ENCODE results near the gene ZNF763.
"Not testable (repeated sequence)": the region's sequence is repeated elsewhere in the genome, so short reads cannot be mapped to it uniquely, and the experiment has no call there.

The ZNF763 gene

DNA sequence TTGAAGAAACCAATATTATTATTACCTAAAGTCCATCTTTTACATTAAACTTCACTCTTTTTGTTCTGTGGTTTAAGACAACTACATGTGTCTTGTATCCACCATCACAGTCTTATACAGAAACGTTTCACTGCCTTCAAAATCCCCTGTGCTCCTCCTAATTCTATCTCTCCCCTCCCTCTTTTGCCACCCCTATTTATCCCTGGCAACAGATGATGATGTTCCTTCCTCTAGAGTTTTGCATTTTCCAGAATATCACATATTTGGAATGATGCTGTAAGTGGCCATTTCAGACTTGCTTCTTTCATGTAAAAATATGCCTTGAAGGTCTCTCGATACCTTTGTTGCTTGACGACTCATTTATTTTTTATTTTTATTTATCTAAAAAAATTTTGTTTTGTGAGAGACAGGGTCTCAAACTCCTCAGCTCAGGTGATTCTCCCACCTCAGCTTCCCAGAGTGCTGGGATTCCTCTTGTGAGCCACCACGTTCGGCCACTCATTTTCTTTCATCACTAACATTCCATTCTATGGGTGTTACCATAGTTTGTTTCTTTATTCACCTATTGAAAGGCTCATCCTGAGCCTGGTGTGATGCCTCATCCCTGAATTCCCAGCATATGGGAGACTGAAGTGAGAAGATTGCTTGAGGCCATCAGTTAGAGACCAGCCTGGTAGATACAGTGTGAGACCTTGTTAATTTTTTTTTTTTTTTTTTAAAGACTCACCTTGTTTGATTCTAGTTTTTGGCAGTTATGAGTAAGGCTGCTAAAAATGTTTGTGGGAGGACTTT lies 8.4 kb downstream of the ZNF763 start:
- DNase-seq = no peak

DNA sequence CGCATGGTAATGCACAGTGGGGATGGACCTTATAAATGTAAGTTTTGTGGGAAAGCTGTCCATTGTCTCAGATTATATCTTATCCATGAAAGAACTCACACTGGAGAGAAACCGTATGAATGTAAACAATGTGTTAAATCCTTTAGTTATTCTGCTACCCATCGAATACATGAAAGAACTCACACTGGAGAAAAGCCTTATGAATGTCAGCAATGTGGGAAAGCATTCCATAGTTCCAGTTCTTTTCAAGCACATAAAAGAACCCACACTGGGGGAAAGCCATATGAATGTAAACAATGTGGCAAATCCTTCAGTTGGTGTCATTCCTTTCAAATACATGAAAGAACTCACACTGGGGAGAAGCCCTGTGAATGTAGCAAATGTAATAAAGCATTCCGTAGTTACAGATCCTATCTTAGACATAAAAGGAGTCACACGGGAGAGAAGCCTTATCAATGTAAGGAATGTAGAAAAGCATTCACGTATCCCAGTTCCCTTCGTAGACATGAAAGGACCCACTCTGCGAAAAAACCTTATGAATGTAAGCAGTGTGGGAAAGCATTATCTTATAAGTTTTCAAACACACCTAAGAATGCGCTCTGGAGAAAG lies 13.8 kb downstream of the ZNF763 start:
- no peak for DNase-seq

DNA sequence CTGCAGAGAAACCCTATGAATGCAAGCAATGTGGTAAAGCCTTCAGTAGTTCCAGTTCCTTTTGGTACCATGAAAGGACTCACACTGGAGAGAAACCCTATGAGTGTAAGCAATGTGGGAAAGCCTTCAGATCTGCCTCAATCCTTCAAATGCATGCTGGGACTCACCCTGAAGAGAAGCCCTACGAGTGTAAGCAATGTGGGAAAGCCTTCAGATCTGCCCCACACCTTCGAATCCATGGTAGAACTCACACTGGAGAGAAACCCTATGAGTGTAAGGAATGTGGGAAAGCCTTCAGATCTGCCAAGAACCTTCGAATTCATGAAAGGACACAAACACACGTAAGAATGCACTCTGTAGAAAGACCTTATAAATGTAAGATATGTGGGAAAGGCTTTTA lies 14.7 kb downstream of the ZNF763 start:
- no peak for DNase-seq

DNA sequence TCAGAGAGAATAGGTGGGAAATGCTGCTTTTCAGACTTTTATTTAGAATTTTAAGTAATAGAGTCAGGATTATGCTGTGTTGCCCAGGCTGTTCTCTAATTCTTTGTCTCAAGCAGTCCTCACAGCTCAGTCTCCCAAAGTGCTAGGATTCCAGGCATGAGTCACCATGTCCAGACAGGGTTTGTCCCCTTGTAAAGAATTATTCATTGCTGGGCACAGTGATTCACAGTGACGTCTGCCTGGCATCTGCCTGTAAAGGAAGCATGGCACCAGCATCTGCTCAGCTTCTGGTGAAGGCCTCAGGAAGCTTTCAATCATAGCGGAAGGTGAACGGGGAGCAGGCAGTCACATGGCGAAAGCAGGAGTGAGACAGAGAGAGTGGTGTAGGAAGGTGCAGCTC lies 17.7 kb downstream of the ZNF763 start:
- no peak for DNase-seq

DNA sequence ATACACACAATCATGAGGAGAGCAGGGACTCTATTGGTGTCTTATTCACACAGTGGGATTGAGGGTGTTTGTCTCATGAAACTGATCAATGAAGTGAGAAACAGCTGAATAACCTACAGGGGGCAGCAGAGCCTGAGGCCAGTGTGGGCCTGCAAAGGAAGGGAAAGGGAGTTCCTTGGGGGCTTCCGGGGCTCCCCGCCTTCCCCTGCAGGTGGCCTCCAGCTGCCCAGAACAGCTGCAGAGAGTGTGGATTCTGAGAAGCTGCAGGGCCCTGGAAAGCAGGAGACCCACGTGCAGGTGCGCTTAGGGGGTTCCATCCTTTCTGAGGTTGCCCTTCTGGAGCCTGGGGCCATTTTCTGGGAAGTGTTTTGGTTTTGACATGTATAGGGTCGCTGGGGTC lies 20.1 kb downstream of the ZNF763 start:
- peak; percentile 40 for DNase-seq

DNA sequence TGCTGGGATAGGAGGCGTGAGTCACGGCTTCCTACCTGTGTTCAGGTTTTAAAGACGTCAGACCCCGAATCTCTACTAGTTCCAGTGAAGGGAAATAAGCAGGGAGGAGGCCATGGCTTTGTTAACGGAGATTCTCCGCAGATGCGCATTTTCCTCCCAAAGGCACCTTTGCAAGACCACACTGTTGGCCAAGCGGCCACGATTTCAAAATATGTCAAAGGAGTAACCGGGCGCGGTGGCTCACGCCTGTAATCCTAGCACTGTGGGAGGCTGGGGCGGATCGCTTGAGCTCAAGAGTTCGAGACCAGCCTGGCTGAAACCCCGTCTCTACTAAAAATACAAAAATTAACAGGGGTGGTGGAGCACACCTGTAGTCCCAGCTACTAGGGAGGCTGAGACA lies 21.9 kb downstream of the ZNF763 start:
- DNase-seq = no peak

DNA sequence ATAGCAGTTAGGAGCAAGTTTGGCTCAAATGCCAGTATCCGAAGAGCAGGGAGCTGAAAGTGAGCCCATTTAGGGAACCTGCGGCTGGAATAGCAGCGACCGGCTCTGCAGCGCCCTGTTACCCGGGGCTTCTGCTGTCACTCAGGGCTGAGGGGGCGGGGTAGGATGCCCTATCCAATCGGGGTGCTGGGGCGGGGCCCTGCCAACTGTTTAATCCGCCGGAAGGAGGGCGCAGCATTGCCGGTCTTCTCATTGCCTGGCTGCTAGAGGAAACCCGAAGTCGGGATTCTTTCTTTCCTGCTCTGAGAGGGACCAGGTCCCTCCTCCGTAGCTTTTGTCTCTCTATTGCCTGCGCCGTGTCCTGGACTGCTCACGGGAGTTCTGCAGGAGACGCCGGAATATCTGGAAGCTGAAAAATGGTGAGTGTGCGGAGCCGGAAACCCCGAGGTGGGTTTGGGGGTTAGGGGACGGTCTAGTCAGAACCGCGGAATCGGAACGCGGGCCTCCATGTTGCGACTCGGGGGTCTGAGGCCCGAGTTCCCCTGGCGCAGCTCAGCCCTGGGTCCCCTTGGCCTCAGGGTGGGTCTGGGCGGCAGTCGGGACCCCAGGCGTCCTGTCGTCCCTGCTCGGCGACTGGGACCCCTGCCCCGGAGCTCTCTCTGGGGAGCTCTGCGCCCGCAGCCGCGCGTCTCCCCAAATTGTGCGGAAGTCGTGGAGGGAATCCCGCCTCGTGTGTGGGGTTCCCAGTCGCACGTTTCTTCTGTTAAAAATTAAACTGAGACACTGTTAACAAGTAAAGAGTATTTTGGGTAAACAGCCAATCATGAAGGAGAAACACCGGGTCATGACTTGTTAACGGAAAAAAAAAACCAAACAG lies 22.8 kb downstream of the ZNF763 start:
- DNase-seq = peak; percentile 98

DNA sequence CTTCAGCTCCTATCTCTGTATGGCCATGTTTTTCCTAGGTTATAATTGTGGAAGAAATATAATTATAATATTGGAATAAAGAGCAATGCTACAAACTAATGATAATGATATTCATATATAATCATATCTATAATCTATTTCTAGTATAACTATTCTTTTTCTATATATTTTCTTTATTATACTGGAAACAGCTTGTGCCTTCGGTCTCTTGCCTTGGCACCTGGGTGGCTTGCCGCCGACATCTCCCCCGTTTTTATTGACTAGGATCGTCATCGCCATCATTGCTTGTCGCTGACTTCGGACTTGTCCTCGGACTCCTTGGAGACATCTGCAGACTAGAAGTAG lies 24.2 kb downstream of the ZNF763 start:
- no peak for DNase-seq

DNA sequence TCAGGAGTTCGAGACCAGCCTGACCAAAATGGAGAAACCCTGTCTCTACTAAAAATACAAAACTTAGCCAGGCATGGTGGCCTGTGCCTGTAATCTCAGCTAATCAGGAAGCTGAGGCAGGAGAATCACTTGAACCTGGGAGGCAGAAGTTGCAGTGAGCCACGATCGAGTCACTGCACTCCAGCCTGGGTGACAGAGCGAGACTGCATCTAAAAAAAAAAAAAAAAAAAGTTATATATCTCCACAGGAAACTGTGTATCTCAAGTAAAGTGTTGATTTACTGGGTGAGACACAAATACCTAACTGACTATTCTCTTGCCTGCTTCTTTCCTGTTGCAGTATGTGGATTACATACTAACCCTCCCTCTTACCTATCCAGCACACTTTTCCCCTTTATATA lies 27.1 kb downstream of the ZNF763 start:
- not testable (repeated sequence) for DNase-seq

DNA sequence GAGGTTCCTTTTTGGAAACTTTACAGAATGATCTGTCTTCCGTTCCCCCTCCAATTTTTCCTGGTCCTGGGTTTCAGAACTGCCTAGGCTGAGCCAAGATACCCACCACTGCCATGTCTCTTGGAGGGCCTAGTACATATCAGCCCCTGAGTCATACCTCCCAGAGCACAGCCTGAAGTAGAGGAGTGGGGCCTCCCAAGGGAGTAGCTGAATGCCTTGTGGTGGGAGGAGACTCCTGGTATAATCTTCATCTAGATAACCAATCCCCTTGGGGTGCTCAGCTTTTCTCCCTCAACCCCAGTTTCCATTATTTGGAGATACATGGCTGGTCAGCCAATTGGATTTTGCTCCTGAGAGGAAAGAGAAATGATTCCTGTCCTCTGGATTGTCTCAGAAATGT lies 30.3 kb downstream of the ZNF763 start:
- no peak for DNase-seq

DNA sequence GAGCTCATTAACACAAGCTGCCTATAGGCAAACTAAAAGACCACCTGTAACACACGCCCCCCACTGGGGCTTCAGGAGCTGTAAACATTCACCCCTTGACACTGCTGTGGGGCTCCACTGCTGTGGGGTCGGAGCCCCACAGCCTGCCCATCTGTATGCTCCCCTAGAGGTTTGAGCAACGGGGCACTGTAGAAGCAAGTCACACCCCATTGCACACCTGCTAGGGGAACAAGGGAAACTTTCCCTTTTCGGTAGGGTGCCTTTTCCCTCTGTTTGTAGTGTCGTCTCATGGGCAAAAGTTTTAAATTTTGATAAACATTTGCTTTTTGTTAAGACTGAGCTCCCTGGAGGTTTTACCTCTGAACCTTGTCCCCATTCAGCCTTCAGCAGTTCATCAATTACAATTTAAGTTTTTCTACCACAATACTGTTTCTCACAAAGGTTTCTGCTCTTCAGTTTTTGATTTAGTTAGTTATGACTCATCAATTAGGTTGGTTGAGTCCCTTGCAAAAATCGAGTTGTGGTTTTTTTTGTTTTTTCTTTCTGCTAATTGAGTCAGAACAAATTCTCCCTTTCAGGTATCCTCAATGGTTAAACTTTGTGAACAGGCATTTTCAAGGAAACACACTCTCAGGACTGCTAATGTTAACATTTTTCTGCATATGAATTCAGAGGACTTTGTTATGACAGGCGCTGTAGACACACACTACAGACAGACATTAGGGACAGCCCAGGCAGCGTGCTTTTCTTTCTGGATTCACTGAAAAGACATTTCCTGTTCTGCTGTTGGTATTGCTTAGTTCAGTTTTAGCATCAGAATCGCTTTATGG lies 35.5 kb downstream of the ZNF763 start:
- DNase-seq = peak; percentile 35

DNA sequence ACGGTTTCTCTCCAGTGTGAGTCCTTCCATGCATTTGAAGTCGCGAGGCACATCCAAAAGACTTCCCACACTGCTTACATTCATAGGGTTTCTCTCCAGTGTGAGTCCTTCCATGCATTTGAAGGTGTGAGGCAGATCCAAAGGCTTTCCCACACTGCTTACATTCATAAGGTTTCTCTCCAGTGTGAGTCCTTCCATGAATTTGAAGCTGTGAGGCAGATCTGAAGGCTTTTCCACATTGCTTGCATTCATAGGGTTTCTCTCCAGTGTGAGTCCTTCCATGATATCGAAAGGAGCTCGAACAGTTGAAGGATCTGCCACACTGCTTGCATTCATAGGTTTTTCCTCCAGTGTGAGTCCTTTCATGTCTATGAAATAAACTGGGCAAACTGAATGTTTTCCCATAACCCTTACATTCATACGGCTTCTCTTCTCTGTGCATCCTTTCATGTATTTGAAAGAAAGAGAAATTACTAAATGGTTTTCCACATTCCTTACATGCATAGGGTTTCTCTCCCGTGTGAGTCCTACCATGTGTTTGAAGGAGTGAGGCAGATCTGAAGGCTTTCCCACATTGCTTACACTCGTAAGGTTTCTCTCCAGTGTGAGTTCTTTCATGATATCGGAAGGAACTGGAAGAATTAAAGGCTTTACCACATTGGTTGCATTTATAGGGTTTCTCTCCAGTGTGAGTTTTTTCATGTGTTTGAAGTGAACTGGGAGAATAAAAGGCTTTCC lies 50.3 kb downstream of the ZNF763 start:
- no peak for DNase-seq

DNA sequence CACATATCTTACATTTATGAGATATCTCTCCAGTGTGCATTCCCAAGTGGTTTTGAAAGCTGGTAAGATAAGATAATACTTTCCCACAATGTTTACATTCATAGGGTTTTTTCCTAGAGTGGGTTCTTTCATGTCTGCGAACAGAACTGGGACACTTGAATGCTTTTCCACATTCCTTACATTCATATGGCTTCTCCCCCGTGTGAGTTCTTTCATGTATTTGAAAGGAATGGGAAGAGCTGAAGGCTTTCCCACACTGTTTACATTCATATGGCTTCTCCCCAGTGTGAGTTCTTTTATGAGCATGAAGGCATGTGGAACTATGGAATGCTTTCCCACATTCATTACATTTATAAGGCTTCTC lies 50.9 kb downstream of the ZNF763 start:
- DNase-seq = no peak
